Keratinocyte (primary cell): ENCODE data around the gene LCK.

Source experiments
- CTCF ChIP-seq, 3 experiments: IDR thresholded peaks in 1 of 3; conservative IDR thresholded peaks in 1 of 3; optimal IDR thresholded peaks in 1 of 3; 2 replicates in 2 of 3; 3 replicates in 1 of 3; pipeline versions ENCODE3 to v1.5.1; 2011; ENCODE audit warnings: low read length in 3 of 3, mild to moderate bottlenecking in 3 of 3, moderate library complexity in 2 of 3, control low read depth in 1 of 3, inconsistent platforms in 1 of 3; ENCODE audit not compliant: insufficient read depth in 2 of 3; ENCODE audit errors: extremely low read depth in 1 of 3
- EZH2 ChIP-seq: IDR thresholded peaks from one replicate; pipeline ENCODE4 v1.6.1; 2012; ENCODE audit warnings: inconsistent platforms, mild to moderate bottlenecking, low read length, moderate library complexity

DNA sequence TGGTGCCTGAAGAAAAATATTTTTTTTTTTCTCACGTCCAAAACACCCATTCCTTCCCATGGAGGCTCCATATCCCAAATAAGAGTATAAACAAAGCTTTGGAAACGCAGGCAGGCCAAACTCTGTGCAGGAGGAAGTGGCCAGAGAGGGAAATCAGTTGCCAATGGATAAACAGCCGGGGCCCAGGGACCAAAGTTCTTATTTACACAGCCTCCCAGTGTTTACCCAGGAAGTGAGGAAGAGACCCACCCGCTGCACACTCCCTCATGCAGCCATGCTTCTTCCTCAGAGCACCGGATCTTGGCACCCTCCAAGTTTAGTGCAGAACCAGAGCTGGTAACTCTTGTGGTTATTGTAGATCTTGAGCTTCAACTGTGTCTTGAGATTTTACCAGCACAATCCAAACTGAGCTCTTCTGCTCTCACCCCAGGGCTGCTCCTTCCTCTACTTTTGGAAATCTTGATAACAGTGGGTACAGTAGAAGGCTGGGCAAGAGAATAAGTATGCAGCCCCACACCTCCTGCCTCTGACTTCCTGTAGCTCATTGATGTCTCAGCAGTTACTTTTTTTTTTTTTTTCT lies 70.7 kb downstream of the LCK start:
- TF ChIP-seq CTCF (optimal IDR thresholded peaks at IDR 0.05 in 1 of 3, IDR thresholded peaks at IDR 0.05 in 1 of 3, conservative IDR thresholded peaks at IDR 0.05 in 1 of 3; ENCODE audit: extremely low read depth in 1 of 3, insufficient read depth in 2 of 3, low read length in 3 of 3) (no peak), EZH2 (no peak)
